ENCODE data around the gene TMEM115.

DNA sequence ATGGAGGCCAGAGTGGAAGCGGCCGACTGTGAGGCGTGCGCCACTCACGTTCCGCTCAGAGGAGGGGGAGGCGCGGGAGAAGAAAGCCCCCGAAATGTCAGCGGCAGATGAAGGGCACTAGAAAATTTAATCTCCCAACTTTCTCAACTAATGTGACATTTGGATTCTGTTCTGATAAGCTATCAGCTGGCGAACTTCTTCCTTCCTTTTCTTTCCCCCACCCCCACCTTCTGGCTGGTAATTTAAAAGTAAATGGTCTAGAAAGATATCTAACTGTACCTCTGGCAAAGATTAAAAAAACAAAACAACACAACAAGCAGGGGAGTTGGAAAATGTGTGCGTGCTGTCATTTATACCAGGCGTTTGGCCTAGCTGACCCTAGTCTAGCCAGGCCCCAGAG, 26.4 kb upstream of the TMEM115 start:
- TF ChIP-seq, protein P1, sequence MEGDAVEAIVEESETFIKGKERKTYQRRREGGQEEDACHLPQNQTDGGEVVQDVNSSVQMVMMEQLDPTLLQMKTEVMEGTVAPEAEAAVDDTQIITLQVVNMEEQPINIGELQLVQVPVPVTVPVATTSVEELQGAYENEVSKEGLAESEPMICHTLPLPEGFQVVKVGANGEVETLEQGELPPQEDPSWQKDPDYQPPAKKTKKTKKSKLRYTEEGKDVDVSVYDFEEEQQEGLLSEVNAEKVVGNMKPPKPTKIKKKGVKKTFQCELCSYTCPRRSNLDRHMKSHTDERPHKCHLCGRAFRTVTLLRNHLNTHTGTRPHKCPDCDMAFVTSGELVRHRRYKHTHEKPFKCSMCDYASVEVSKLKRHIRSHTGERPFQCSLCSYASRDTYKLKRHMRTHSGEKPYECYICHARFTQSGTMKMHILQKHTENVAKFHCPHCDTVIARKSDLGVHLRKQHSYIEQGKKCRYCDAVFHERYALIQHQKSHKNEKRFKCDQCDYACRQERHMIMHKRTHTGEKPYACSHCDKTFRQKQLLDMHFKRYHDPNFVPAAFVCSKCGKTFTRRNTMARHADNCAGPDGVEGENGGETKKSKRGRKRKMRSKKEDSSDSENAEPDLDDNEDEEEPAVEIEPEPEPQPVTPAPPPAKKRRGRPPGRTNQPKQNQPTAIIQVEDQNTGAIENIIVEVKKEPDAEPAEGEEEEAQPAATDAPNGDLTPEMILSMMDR (IDR thresholded peaks at IDR 0.05), result no peak
- no peak for TF ChIP-seq POLR2A (IDR thresholded peaks at IDR 0.05)
- no peak for TF ChIP-seq POLR2AphosphoS5 (IDR thresholded peaks at IDR 0.05)
- TF ChIP-seq EP300 (IDR thresholded peaks at IDR 0.05; ENCODE audit: low read depth), result no peak
